Subcutaneous abdominal adipose tissue (tissue), 5 donors: ENCODE results near the gene PAK2.

Source experiments
- H3K27ac ChIP-seq: one replicate; pipeline ENCODE4 v1.7.0; 2013; ENCODE audit warnings: low read depth, mild to moderate bottlenecking, inconsistent platforms, low read length, moderate library complexity
- H3K27me3 ChIP-seq, 5 donors: one replicate each; pipeline ENCODE4 v1.7.0; 2013; ENCODE audit warnings: low read length in 5 of 5, inconsistent platforms in 1 of 5; ENCODE audit not compliant: control insufficient read depth in 5 of 5, insufficient read depth in 4 of 5
- H3K36me3 ChIP-seq, 5 donors: one replicate each; pipeline ENCODE4 v1.7.0; 2013; ENCODE audit warnings: low read length in 5 of 5; ENCODE audit not compliant: control insufficient read depth in 5 of 5, insufficient read depth in 5 of 5
- H3K4me1 ChIP-seq, 5 donors: one replicate each; pipeline ENCODE4 v1.7.0; 2013; ENCODE audit warnings: low read length in 5 of 5, mild to moderate bottlenecking in 3 of 5, moderate library complexity in 1 of 5; ENCODE audit not compliant: control insufficient read depth in 5 of 5, insufficient read depth in 5 of 5
- H3K4me3 ChIP-seq, 5 donors: one replicate each; pipeline ENCODE4 v1.7.0; 2013; ENCODE audit warnings: low read length in 5 of 5, low read depth in 1 of 5
- H3K9ac ChIP-seq, 5 donors: one replicate each; pipeline ENCODE4 v1.7.0; 2013; ENCODE audit warnings: low read length in 5 of 5, mild to moderate bottlenecking in 4 of 5, moderate library complexity in 3 of 5
- H3K9me3 ChIP-seq, 5 donors: one replicate each; pipeline ENCODE4 v1.7.0; 2013; ENCODE audit warnings: low read length in 5 of 5; ENCODE audit not compliant: control insufficient read depth in 5 of 5
- donor health status: healthy.
- donor health status: healthy.
- donor health status: healthy.
- donor health status: healthy.
- donor health status: healthy.

PAK2 gene

GRCh38 chr3:196739671-196740480, at the start of gene PAK2:
PAK2 (plus strand) TSS chr3:196739857; CDS start chr3:196782647, 42,790 bp downstream.
- peak within 1 kb of the TSS; percentile 100 for H3K27ac ChIP-seq
- no peaks in the 10 kb centered on the region for H3K27me3 ChIP-seq
- peaks cover 0 to 25% (median 15%) of the 10 kb centered on the region in 5 donors for H3K4me1 ChIP-seq
- peaks cover 0 to 5% (median 0%) of the 10 kb centered on the region in 5 donors for H3K9me3 ChIP-seq
- peak within 1 kb of the TSS; percentile 88 to 99 (median 99) for H3K9ac ChIP-seq
- no peaks in the 10 kb centered on the region for H3K36me3 ChIP-seq
- H3K4me3 ChIP-seq: peak within 1 kb of the TSS; percentile 81 to 99 (median 89)

- H3K27ac ChIP-seq: no peak overlapping the region
- H3K9me3 ChIP-seq: no peaks in the 10 kb centered on the region
- H3K4me3 ChIP-seq: no peak overlapping the region
- no peaks in the 10 kb centered on the region for H3K36me3 ChIP-seq
- H3K27me3 ChIP-seq: peaks cover 0 to 2% (median 0%) of the 10 kb centered on the region in 5 donors
- H3K4me1 ChIP-seq: peaks cover 6 to 12% (median 10%) of the 10 kb centered on the region in 5 donors
- no peak overlapping the region for H3K9ac ChIP-seq
Observed at GRCh38 chr3:196689941-196690660, 49.6 kb upstream of the PAK2 start.

GRCh38 chr3:196691386-196691785, 48.3 kb upstream of the PAK2 start:
- Histone ChIP-seq H3K27me3 (peaks cover 0 to 2% (median 0%) of the 10 kb centered on the region in 5 donors), H3K4me1 (peaks cover 6 to 10% (median 8%) of the 10 kb centered on the region in 5 donors), H3K9ac (no peak overlapping the region), H3K4me3 (no peak overlapping the region), H3K9me3 (no peaks in the 10 kb centered on the region), H3K36me3 (no peaks in the 10 kb centered on the region), H3K27ac (no peak overlapping the region)

GRCh38 chr3:196694202-196694638, 45.4 kb upstream of the PAK2 start:
- Histone ChIP-seq H3K4me1 (no peaks in the 10 kb centered on the region), H3K4me3 (no peak overlapping the region), H3K27me3 (peaks cover 0 to 2% (median 0%) of the 10 kb centered on the region in 5 donors), H3K36me3 (no peaks in the 10 kb centered on the region), H3K27ac (no peak overlapping the region), H3K9ac (no peak overlapping the region), H3K9me3 (no peaks in the 10 kb centered on the region)

GRCh38 chr3:196694941-196695848, 44.5 kb upstream of the PAK2 start:
- Histone ChIP-seq H3K4me1 (no peaks in the 10 kb centered on the region), H3K27me3 (peaks cover 0 to 2% (median 0%) of the 10 kb centered on the region in 5 donors), H3K27ac (no peak overlapping the region), H3K36me3 (no peaks in the 10 kb centered on the region), H3K4me3 (no peak overlapping the region), H3K9ac (no peak overlapping the region), H3K9me3 (no peaks in the 10 kb centered on the region)

GRCh38 chr3:196695849-196696226, 43.8 kb upstream of the PAK2 start:
- H3K9ac ChIP-seq: no peak overlapping the region
- H3K36me3 ChIP-seq: no peaks in the 10 kb centered on the region
- H3K27me3 ChIP-seq: peaks cover 0 to 2% (median 0%) of the 10 kb centered on the region in 5 donors
- no peak overlapping the region for H3K4me3 ChIP-seq
- no peaks in the 10 kb centered on the region for H3K9me3 ChIP-seq
- H3K27ac ChIP-seq: no peak overlapping the region
- no peaks in the 10 kb centered on the region for H3K4me1 ChIP-seq

- no peak overlapping the region for H3K27ac ChIP-seq
- no peaks in the 10 kb centered on the region for H3K4me1 ChIP-seq
- peaks cover 0 to 2% (median 0%) of the 10 kb centered on the region in 5 donors for H3K27me3 ChIP-seq
- H3K4me3 ChIP-seq: no peak overlapping the region
- H3K9ac ChIP-seq: no peak overlapping the region
- H3K9me3 ChIP-seq: no peaks in the 10 kb centered on the region
- H3K36me3 ChIP-seq: no peaks in the 10 kb centered on the region
Observed at GRCh38 chr3:196697270-196697669, 42.4 kb upstream of the PAK2 start.

GRCh38 chr3:196699749-196700148, 39.9 kb upstream of the PAK2 start:
- no peaks in the 10 kb centered on the region for H3K36me3 ChIP-seq
- no peaks in the 10 kb centered on the region for H3K4me1 ChIP-seq
- H3K9ac ChIP-seq: no peak overlapping the region
- H3K27me3 ChIP-seq: peaks cover 0 to 2% (median 0%) of the 10 kb centered on the region in 5 donors
- no peaks in the 10 kb centered on the region for H3K9me3 ChIP-seq
- H3K27ac ChIP-seq: no peak overlapping the region
- H3K4me3 ChIP-seq: no peak overlapping the region

GRCh38 chr3:196700801-196701200, 38.9 kb upstream of the PAK2 start:
- Histone ChIP-seq H3K4me1 (no peaks in the 10 kb centered on the region), H3K9me3 (no peaks in the 10 kb centered on the region), H3K27ac (no peak overlapping the region), H3K36me3 (no peaks in the 10 kb centered on the region), H3K9ac (no peak overlapping the region), H3K4me3 (no peak overlapping the region), H3K27me3 (no peaks in the 10 kb centered on the region)
